MG63 (cell line): Measurements from ENCODE around the gene FOSL1. TPM values are rescaled to one million over a fixed set of nuclear protein-coding genes. Genes with fewer than 3 reads are reported as not detected.

Source experiments
- DNase-seq: peaks from one replicate; pipeline ENCODE4 v3.0.0-alpha.2; 2020
- H3K27me3 ChIP-seq: fragments of 250-450 bp; sonication (Bioruptor Pico); 2 replicates; pipeline ENCODE4 v1.5.1; 2020; ENCODE audit warnings: mild to moderate bottlenecking, moderate library complexity
- H3K36me3 ChIP-seq: fragments of 250-450 bp; sonication (Bioruptor Pico); 2 replicates; pipeline ENCODE4 v1.5.1; 2020; ENCODE audit warnings: mild to moderate bottlenecking, moderate library complexity
- H3K4me3 ChIP-seq: fragments of 250-450 bp; sonication (Bioruptor Pico); 2 replicates; pipeline ENCODE4 v1.5.1; 2020; ENCODE audit warnings: mild to moderate bottlenecking, moderate library complexity
- H3K9me3 ChIP-seq: fragments of 250-450 bp; sonication (Bioruptor Pico); 2 replicates; pipeline ENCODE4 v1.5.1; 2020; ENCODE audit warnings: mild to moderate bottlenecking, moderate library complexity
- total RNA-seq: library from RNA; depleted of rRNA; stranded (reverse); fragments of >200 nt; shearing (Covaris generic); gene quantifications from 2 replicates; pipeline ENCODE4 v1.2.3, GENCODE V29; 2014; ENCODE audit warnings: low replicate concordance

The FOSL1 gene
- total RNA-seq, 1 experiment from 2014 or later: 54.7 TPM

GRCh38 chr11:65880027-65880426 lies 20.2 kb downstream of the FOSL1 start:
- Histone ChIP-seq H3K27me3 (no peaks in the 10 kb centered on the region), H3K4me3 (no peak overlapping the region), H3K9me3 (no peaks in the 10 kb centered on the region), H3K36me3 (peaks cover 22% of the 10 kb centered on the region)
- no peak for DNase-seq

GRCh38 chr11:65879617-65880016 lies 20.6 kb downstream of the FOSL1 start, which contains the start of gene CTSW:
CTSW (plus strand) TSS chr11:65879837; CDS start chr11:65879855, 18 bp downstream.
- Histone ChIP-seq H3K9me3 (no peaks in the 10 kb centered on the region), H3K36me3 (peaks cover 18% of the 10 kb centered on the region), H3K4me3 (no peak within 1 kb of the TSS), H3K27me3 (no peaks in the 10 kb centered on the region)
- DNase-seq: no peak

DNA sequence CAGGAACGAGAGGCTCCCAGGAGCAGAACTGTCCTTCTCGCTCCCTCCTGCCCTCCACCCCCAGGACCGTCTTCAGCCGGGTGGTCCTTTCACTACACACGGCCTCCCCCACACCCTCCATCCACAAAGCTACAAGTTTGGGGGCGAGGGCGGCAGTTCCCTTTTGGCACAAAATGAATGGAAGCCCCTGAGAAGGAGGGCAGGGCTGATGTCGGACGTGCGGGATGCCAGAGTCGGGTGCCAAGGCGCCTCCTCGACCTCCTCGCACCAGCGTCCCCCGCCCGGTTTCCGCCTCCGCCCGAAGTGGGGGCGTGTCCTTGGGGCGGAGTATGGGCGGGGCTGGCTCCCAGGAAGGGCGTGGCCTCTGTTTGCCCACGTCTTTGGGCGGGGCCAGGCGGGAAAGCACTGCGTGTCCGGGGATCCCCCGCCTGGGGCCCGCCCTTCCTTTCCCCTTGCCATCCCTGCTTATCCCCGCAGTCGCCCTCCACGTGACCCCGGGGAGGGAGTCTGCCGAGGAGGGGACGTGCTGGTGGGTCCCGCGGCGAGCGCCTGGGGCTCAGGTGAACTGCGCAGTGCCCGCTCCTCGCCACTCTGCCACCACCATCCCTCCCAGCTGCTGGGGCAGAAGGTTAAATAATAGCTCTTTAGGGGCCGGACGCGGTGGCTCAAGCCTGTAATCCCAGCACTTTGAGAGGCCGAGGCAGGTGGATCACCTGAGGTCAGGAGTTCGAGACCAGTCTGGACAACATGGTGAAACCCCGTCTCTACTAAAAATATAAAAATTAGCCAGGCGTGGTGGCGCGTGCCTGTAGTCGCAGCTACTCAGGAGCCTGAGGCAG lies 26.7 kb downstream of the FOSL1 start:
- H3K9me3 ChIP-seq: no peaks in the 10 kb centered on the region
- peak overlapping the region; percentile 74 for H3K4me3 ChIP-seq
- H3K27me3 ChIP-seq: no peaks in the 10 kb centered on the region
- H3K36me3 ChIP-seq: peaks cover 30% of the 10 kb centered on the region
- DNase-seq: peak; percentile 88

DNA sequence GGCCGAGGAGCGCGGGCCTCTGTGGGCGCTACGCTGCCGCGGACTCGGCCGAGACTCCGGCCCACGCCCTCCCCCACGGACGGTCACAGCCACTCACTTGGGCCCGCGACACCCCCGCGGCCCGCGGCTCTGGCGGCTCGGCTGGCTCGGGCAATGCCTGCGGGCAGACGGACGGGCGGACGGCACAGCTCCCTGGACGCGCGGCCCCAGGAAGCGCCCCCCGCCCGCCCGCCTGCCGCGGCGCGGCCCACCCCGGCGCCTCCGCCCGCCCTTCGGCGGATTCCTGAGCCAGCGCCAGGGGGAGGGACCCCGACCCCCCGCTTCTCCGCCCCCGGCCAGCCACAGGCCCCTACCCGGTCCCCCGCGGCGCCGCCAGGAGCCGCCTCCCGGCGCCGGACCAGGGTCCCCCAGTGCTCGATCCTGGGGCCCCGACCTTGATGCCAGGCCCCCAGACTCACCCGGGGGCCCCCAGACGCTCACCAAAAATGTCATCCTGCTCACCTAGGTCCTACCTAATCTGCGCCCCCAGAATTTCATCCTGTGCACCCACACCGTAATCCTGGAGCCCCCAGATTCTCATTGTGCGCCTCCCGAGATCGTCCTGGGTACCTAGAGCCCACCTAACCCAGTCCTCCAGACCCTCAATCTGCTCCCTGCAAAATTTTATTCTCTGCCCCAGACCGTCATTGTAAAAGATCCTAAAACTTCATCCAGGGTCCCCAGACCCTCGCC lies 27.4 kb downstream of the FOSL1 start, which contains the start of gene EFEMP2:
Gene EFEMP2 (minus strand): TSS at position 215 of the 732 bp plus-strand sequence. CDS start 446 bp downstream, outside the sequence.
- H3K36me3 ChIP-seq: peaks cover 38% of the 10 kb centered on the region
- peak within 1 kb of the TSS; percentile 74 for H3K4me3 ChIP-seq
- H3K9me3 ChIP-seq: no peaks in the 10 kb centered on the region
- DNase-seq: peak; percentile 79
- no peaks in the 10 kb centered on the region for H3K27me3 ChIP-seq

- H3K36me3 ChIP-seq: peaks cover 44% of the 10 kb centered on the region
- DNase-seq: peak; percentile 45
Observed at GRCh38 chr11:65871811-65872548, 28.2 kb downstream of the FOSL1 start.

DNA sequence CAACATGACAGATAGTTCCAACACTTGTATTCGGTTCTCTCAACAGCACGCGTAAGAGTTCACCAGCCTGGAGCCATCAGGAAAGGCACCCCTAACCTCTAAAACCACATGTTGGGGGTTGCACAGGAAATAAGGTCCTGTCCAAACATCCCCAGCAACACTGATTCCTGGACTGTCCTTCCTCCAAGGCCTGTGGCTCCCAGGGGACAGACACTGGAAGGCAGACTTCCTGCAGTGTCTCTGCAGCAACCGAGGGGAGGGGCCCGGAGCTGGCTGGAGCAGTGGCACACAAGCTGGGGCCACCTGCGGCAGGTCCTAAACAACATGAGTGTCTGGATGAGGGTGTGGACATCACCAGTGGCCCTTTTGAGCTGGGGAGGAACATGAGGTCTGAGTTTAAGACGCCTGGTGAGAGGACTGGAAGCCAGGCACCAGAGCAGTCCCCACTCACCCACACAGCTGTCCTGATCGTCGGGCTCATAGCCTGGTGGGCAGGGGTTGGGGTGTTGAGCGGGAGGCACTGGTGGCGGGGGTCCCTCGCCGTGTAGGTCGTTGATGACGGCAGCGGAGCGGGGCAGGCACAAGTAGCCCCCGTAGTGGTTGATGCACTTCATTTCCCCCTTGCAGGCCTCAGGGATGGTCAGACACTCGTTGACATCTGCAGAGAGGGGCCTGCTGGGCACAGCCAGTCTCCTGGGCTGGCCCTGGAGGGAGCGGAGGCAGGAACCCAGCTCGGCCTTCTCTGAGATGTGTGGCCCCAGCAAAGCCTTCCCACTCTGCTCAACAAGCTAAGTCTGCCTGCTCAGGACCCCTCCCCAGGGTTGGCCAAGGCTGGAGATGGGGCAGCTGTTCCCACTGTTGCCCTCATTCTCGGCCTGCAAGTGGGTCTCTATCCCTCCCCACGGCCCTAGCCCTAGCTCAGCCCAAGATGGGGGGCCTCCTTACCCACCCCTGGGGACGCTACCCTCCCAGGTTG lies 29.2 kb downstream of the FOSL1 start:
- DNase-seq: no peak

More at GRCh38 chr11:65871811-65872548, 28.2 kb downstream of the FOSL1 start:
- Histone ChIP-seq H3K4me3 (peak overlapping the region; percentile 74), H3K27me3 (no peaks in the 10 kb centered on the region), H3K9me3 (no peaks in the 10 kb centered on the region)

GRCh38 chr11:65870307-65870658 lies 29.9 kb downstream of the FOSL1 start:
- no peak for DNase-seq
- peaks cover 61% of the 10 kb centered on the region for H3K36me3 ChIP-seq
- H3K27me3 ChIP-seq: no peaks in the 10 kb centered on the region
- no peaks in the 10 kb centered on the region for H3K9me3 ChIP-seq
- H3K4me3 ChIP-seq: no peak overlapping the region

More for the DNA sequence above, 29.2 kb downstream of the FOSL1 start:
- Histone ChIP-seq H3K4me3 (peak overlapping the region; percentile 74), H3K27me3 (no peaks in the 10 kb centered on the region), H3K9me3 (no peaks in the 10 kb centered on the region), H3K36me3 (peaks cover 54% of the 10 kb centered on the region)

- no peaks in the 10 kb centered on the region for H3K27me3 ChIP-seq
- no peaks in the 10 kb centered on the region for H3K9me3 ChIP-seq
- H3K4me3 ChIP-seq: no peak overlapping the region
- H3K36me3 ChIP-seq: peaks cover 66% of the 10 kb centered on the region
- no peak for DNase-seq
Observed at GRCh38 chr11:65869643-65870306, 30.4 kb downstream of the FOSL1 start.

DNA sequence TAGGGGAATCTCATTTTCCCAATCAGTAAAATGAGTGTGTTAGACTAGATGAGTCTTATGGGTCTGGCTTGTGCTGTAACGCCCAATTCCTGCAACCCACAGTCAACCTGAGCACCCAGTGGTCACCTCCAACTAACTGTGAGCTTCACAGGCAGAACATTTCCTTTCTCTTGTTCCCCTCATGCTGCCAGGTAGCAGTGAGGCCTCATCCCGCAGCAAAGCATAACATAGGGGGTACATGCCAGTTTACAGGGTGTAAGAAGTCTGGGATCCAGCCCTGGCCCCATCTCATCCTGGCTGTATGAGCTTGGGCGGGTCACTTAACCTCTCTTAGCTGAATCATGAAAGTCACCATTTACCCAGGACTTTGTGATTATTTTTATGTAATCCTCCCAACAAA lies 31.3 kb downstream of the FOSL1 start:
- H3K36me3 ChIP-seq: peaks cover 74% of the 10 kb centered on the region

DNA sequence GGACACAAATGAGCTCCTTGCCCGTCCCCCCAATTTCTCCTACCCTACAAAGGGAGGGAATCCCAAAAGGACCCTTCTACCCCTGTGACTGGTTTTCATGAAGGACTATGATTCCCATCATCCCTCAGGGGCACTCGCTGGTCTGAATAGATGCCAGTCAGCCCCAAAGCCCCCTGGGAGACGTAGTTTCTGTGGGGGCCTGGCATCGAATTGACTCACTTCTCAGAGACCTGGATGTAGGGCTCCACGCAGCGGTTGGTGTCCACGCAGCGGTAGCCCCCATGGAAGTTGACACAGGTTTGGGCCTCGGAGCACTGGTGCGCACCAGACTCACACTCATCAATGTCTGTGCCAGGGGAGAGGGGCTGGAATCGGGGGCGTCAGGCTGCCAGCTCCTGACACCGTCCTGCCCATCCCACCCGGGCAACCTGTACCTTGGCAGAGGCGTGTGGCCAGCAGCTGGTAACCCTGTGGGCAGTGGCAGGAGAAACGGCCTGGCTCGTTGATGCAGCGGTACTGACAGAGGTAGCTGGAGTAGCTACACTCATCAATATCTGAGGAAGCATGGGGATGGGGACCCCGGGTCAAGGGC lies 32.0 kb downstream of the FOSL1 start:
- no peaks in the 10 kb centered on the region for H3K27me3 ChIP-seq
- H3K9me3 ChIP-seq: no peaks in the 10 kb centered on the region
- H3K36me3 ChIP-seq: peaks cover 82% of the 10 kb centered on the region
- DNase-seq: no peak
- no peak overlapping the region for H3K4me3 ChIP-seq

More for the DNA sequence above, 31.3 kb downstream of the FOSL1 start:
- Histone ChIP-seq H3K4me3 (no peak overlapping the region), H3K9me3 (no peaks in the 10 kb centered on the region), H3K27me3 (no peaks in the 10 kb centered on the region)
- DNase-seq: no peak

DNA sequence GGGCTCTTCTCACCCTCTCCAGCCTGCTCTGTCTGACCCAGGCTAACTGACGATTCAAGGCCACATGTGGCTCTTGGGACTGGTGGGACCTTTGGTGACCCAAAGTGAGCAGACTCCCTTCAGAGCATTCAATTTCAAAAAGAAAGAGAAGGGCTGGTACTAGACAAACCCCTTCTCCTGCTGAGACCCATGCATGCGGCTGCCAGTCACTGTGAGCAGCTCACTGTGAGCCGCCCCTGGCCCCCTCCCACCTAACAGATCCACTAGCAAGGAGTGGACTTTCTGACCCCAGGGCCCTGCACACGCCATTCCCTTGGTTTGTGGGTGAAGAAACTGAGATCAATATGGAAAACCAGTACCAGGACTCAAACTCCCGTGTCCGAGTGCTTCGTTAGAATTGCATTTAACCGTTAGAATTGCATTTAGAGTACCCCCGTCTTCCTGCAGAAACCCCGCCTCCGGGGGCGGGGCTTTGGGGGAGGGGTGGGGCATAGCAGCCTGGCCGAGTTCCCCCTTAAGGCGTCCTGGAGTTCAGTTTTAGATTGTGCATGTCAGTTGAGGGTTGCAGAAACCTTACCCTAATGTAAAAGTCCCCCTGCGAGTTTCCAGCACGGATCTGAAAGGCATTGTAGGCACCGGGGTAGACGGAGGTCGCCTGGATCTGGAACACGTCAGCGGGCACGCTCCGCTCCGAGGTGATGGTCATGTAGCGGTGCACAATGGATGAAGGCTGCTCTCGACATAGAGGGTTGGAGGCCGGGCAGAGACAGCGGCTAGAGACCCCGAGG lies 32.7 kb downstream of the FOSL1 start:
- Histone ChIP-seq H3K4me3 (no peak overlapping the region), H3K9me3 (no peaks in the 10 kb centered on the region), H3K27me3 (no peaks in the 10 kb centered on the region), H3K36me3 (peaks cover 89% of the 10 kb centered on the region)
- DNase-seq: no peak

DNA sequence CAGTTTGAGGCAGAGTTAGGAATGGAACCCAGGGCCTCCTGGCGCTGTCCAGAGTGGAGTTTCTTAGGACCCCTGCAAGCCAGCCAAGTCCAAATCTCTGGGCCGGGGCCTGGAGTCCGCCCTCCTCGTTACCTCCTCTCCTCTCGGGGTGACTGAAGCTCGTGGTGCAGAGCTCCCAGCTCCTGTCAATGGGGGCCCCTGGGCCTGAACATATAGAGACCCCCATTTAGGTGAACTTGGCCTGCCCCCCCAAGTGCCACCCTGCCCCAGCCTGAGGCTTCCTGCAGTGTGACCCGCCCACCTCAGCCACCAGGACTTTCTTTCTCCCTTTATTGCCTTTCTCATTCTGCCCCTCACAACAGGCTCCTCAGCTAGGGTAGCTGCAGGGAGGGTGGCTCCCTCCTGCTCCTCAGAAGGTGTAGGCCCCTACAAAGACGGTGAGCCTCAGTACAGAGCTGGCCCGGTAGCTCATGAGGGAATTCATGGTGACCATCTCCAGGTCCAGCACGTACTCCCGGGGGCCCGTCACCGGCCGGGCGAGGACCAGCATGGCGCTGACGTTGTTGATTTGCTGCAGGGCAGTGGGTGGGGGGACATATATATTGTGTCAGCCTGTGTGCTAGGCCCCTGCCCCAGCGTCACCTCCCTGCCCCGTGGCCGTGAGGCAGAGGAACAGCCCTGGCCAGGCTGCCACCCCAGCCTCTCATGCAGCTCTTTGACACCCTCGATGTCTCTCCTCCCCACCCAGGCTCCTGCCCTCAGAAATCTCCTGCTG lies 33.5 kb downstream of the FOSL1 start:
- H3K9me3 ChIP-seq: no peaks in the 10 kb centered on the region
- DNase-seq: no peak
- H3K36me3 ChIP-seq: peaks cover 93% of the 10 kb centered on the region
- H3K4me3 ChIP-seq: no peak overlapping the region
- no peaks in the 10 kb centered on the region for H3K27me3 ChIP-seq

DNA sequence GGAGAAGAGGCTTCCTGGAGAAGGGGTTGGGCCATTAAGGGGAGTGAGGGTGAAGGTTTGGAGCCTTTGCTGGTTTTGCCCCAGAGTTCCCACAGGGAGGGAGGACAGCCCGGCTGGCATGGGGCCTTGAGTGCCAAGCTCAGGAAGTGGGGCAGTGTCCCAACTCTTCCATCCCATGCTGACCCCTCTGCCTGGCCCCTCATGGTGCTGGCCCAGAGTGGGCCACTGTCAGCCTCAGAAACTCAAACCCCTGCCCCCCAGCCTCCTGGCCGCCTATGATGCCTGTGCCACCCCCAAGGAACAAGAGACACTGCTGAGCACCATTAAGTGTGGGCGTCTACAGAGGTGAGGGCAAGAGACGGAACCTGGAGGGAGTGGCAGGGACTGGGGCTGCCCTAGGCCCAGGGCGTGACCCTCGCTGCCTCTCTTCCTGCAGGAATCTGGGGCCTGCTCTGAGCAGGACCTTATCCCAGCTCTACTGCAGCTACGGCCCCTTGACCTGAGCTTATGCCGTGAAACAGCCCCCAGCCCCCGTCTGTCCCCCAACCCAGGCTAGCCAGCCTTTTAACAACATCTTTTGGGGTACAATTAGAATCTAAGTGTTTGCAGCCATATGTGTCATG lies 34.5 kb downstream of the FOSL1 start:
- Histone ChIP-seq H3K9me3 (no peaks in the 10 kb centered on the region), H3K36me3 (peaks cover 88% of the 10 kb centered on the region), H3K27me3 (no peaks in the 10 kb centered on the region), H3K4me3 (no peak overlapping the region)
- no peak for DNase-seq
